ENCODE measurements around the gene DPP10.
"Not testable (repeated sequence)": the region's sequence is repeated elsewhere in the genome, so short reads cannot be mapped to it uniquely, and the experiment has no call there.

The DPP10 gene

DNA sequence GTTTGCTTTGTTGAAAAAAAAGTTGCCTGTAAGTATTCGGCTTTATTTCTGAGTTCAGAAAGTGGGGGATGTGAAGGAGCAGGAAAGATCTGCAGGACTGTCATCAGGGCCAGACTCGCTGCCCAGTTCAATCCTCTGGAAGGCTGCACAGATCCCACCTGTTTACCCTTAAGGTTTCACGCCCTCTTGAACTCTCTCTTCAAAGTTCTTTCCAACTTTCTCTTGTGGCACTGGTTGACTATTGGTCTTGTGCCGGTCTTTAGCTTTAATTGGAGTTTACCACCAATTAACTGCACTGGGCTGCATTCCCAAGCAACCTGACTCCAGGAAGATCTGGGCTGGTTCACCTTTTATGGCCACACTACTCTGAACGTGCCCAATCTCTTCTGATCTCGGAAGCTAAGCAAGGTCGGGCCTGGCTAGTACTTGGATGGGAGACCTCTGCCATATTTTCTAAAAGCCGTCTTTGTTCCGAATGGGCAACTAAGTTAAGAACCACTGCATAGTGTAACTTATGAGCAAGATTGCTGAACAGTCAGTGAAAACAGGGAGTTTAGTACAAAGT, 495.0 kb downstream of the DPP10 start:
- WGBS, 2 experiments (ENCODE audit: insufficient coverage in 2 of 2), result 82 to 86% methylated on average over 7 to 8 of the region's 9 CpGs
- no peaks in the 10 kb centered on the region for H3K36me3 ChIP-seq (ENCODE audit: control insufficient read depth, insufficient read depth, low read length)

DNA sequence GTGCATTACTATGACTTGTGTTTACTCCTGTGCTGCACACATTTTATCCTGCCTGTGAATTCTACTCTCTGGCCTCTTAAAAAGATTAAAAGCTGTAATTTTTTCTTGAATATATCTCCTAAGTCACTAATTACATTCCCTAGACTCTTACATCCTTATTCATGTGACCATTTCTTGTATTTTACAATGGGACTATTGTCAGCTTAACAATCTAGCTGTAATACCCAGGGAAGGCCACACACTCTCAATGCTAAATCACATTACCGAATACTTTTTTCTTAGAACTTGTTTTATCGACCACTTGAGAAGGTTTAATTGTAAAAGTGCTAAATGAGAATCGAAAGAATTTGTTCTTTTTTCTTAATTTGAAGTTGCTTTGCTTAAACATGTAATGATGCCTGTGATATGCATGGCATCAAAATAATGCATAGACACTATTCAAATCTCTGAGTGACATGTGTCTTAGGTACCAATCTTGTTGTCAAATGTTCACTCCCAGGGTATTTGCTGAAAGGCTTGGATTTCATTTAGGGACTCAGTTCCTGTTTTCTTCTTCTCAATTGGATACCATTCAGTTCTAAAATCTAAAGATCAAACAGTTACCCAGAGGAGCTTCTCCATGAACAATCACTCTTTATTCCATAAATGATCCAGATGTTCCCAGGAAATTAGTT, 498.5 kb downstream of the DPP10 start:
- WGBS, 2 experiments (ENCODE audit: insufficient coverage in 2 of 2), result no CpG with 5 or more reads among the region's 3 CpGs
- H3K4me3 ChIP-seq (ENCODE audit: extremely low read depth, insufficient read depth, low read length, poor library complexity, severe bottlenecking), result no peak overlapping the region
- no peaks in the 10 kb centered on the region for H3K36me3 ChIP-seq (ENCODE audit: control insufficient read depth, insufficient read depth, low read length)
- H3K27ac ChIP-seq (ENCODE audit: low read depth, low read length, severe bottlenecking), result no peak overlapping the region
- H3K9me3 ChIP-seq (ENCODE audit: control insufficient read depth, low read length), result no peaks in the 10 kb centered on the region
- no peaks in the 10 kb centered on the region for H3K4me1 ChIP-seq (ENCODE audit: control insufficient read depth, insufficient read depth, low read length, poor library complexity, severe bottlenecking)

More for the DNA sequence above, 495.0 kb downstream of the DPP10 start:
- no peaks in the 10 kb centered on the region for H3K9me3 ChIP-seq (ENCODE audit: control insufficient read depth, low read length)
- H3K27ac ChIP-seq (ENCODE audit: low read depth, low read length, severe bottlenecking), result no peak overlapping the region
- H3K4me1 ChIP-seq (ENCODE audit: control insufficient read depth, insufficient read depth, low read length, poor library complexity, severe bottlenecking), result no peaks in the 10 kb centered on the region
- H3K4me3 ChIP-seq (ENCODE audit: extremely low read depth, insufficient read depth, low read length, poor library complexity, severe bottlenecking), result no peak overlapping the region

DNA sequence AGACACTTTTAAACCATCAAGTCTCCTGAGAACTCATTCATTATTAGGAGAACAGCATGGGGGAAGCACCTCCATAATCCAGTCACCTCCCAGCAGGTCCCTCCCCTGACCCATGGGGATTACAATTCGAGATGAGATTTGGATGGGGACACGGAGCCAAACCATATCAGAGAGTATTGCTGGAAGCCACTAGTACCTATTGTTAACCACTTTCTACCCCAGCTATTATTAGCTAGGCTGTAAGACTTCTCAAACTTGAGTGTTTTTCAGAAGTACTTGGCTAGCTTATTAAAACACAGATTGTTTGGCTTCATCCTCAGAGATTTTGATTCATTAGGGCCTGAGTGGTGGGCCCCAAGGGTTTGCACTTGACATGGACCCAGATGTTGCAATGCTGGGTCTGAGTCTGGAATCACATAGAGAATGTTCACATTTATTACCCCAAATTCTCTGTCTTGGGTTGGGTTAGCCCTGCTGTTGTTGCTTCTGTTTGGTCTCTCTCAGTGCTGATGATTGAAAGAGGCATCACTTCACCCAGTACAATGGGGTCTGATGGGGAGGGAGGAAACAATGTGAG, 506.9 kb downstream of the DPP10 start:
- Histone ChIP-seq H3K27ac (ENCODE audit: low read depth, low read length, severe bottlenecking) (no peak overlapping the region), H3K4me3 (ENCODE audit: extremely low read depth, insufficient read depth, low read length, poor library complexity, severe bottlenecking) (no peak overlapping the region), H3K9me3 (ENCODE audit: control insufficient read depth, low read length) (no peaks in the 10 kb centered on the region), H3K4me1 (ENCODE audit: control insufficient read depth, insufficient read depth, low read length, poor library complexity, severe bottlenecking) (no peaks in the 10 kb centered on the region), H3K36me3 (ENCODE audit: control insufficient read depth, insufficient read depth, low read length) (no peaks in the 10 kb centered on the region)
- WGBS, 2 experiments (ENCODE audit: insufficient coverage in 2 of 2), result 86% methylated on average over 1 of the region's 2 CpGs; no CpG with 5 or more reads in 1 of the 2 experiments

DNA sequence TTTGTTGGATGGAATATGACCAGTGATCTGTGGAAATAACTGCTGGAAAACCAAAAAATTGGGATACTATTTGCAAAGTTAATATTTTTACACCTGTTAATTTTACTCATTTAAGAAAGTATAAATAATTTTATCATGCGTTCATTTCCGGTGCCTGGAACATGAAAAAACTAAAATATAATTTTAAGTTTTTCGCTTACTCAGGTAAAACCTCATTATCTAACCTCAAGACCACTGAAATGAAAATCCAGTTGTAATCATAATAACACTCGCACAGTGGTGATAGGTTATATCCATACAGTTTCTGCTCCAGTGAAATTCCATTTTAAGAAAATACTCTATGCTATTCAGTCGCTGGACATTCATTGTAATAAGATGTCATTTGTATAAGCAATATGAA, 517.9 kb downstream of the DPP10 start:
- 80 to 100% methylated on average over 1 of the region's 5 CpGs for WGBS, 2 experiments (ENCODE audit: insufficient coverage in 2 of 2)
- H3K4me3 ChIP-seq (ENCODE audit: extremely low read depth, insufficient read depth, low read length, poor library complexity, severe bottlenecking), result no peak overlapping the region
- no peak overlapping the region for H3K27ac ChIP-seq (ENCODE audit: low read depth, low read length, severe bottlenecking)
- H3K36me3 ChIP-seq (ENCODE audit: control insufficient read depth, insufficient read depth, low read length), result no peaks in the 10 kb centered on the region
- no peaks in the 10 kb centered on the region for H3K9me3 ChIP-seq (ENCODE audit: control insufficient read depth, low read length)
- H3K4me1 ChIP-seq (ENCODE audit: control insufficient read depth, insufficient read depth, low read length, poor library complexity, severe bottlenecking), result no peaks in the 10 kb centered on the region

DNA sequence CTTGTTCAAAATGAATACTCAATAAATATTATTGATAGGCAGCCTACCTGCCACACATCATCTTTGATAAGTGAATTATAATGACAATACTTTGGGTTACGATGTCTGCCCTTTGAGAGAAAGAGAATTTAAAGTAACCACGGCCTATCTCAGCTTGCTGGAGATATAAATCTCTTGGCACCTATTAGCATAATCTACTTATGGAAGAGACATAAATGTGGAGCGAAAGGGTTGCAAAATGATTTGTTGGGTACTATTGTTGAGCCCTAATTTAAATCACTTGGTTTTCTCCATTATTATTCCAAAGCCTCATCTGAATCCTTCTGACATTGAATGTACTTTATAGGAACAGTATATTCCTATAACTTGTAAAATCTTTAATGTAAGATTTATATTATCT, 520.1 kb downstream of the DPP10 start:
- no peaks in the 10 kb centered on the region for H3K4me1 ChIP-seq (ENCODE audit: control insufficient read depth, insufficient read depth, low read length, poor library complexity, severe bottlenecking)
- no peaks in the 10 kb centered on the region for H3K9me3 ChIP-seq (ENCODE audit: control insufficient read depth, low read length)
- no CpG with 5 or more reads among the region's 3 CpGs for WGBS, 2 experiments (ENCODE audit: insufficient coverage in 2 of 2)
- no peaks in the 10 kb centered on the region for H3K36me3 ChIP-seq (ENCODE audit: control insufficient read depth, insufficient read depth, low read length)
- H3K4me3 ChIP-seq (ENCODE audit: extremely low read depth, insufficient read depth, low read length, poor library complexity, severe bottlenecking), result no peak overlapping the region
- H3K27ac ChIP-seq (ENCODE audit: low read depth, low read length, severe bottlenecking), result no peak overlapping the region

DNA sequence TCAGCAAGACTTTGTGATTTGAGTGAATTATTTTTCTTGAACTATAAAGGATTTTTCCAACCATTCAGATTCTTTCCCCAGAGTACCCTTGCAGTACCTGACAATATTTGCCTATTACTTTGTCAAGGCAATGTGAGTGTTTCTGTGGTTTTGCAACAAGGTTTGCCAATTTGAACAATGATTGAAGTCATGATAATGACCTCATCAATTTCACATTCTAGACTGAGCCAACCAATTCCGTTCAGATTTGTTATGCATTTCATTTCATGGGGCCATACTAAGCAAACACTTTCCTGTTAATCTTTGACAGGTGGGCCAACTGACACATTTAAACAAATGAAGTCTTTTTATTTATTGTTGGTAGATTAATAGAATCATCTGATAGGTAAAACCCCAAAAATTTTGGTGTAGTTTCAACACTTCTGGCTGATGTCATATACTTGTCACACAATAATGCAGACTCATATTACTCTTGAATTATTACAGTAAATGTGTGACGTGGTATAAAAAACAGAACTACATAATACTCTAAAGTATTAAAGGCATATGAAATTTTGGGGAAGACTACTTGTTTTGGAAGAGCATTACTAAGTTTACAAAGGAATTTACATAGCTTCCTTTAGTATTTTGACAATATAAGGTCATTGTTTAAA, 526.4 kb downstream of the DPP10 start:
- H3K4me3 ChIP-seq (ENCODE audit: extremely low read depth, insufficient read depth, low read length, poor library complexity, severe bottlenecking), result no peak overlapping the region
- WGBS, 2 experiments (ENCODE audit: insufficient coverage in 2 of 2), result no CpG with 5 or more reads among the region's 2 CpGs

DNA sequence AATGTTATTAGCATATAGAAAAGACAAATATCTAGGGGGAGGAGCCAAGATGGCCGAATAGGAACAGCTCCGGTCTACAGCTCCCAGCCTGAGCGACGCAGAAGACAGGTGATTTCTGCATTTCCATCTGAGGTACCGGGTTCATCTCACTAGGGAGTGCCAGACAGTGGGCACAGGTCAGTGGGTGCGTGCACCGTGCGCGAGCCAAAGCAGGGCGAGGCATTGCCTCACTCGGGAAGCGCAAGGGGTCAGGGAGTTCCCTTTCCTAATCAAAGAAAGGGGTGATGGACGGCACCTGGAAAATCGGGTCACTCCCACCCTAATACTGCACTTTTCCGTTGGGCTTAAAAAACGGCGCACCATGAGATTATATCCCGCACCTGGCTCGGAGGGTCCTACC, 561.9 kb downstream of the DPP10 start:
- H3K27ac ChIP-seq (ENCODE audit: low read depth, low read length, severe bottlenecking), result not testable (repeated sequence)

More for the DNA sequence above, 526.4 kb downstream of the DPP10 start:
- Histone ChIP-seq H3K9me3 (ENCODE audit: control insufficient read depth, low read length) (no peaks in the 10 kb centered on the region), H3K36me3 (ENCODE audit: control insufficient read depth, insufficient read depth, low read length) (no peaks in the 10 kb centered on the region), H3K27ac (ENCODE audit: low read depth, low read length, severe bottlenecking) (no peak overlapping the region), H3K4me1 (ENCODE audit: control insufficient read depth, insufficient read depth, low read length, poor library complexity, severe bottlenecking) (no peaks in the 10 kb centered on the region)

DNA sequence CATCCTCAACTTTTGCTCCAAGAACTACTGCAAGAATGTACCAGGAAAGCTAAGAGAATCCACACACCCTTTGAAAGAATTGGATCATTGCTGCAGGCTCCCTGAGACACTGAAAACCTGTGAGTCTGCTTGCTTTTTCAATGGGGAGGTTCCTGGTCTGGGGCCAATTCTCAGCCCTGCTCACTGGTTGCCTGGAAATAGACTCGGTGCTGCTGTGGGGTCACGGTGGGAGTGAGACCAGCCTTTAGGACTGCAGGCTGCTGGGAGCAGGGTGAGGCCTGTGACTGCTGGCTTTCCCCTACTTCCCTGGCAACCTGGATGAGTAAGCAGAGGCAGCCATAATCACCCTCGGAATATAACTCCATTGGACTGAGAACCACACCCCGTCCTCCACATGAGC, 569.3 kb downstream of the DPP10 start:
- Histone ChIP-seq H3K36me3 (ENCODE audit: control insufficient read depth, insufficient read depth, low read length) (no peaks in the 10 kb centered on the region), H3K9me3 (ENCODE audit: control insufficient read depth, low read length) (no peaks in the 10 kb centered on the region)
- 96 to 100% methylated on average over 4 of the region's 4 CpGs for WGBS, 2 experiments (ENCODE audit: insufficient coverage in 2 of 2)

More for the DNA sequence above, 561.9 kb downstream of the DPP10 start:
- H3K4me1 ChIP-seq (ENCODE audit: control insufficient read depth, insufficient read depth, low read length, poor library complexity, severe bottlenecking); H3K4me3 ChIP-seq (ENCODE audit: extremely low read depth, insufficient read depth, low read length, poor library complexity, severe bottlenecking); H3K36me3 ChIP-seq (ENCODE audit: control insufficient read depth, insufficient read depth, low read length); H3K9me3 ChIP-seq (ENCODE audit: control insufficient read depth, low read length): not testable (repeated sequence)
- 80 to 91% methylated on average over 1 to 5 of the region's 19 CpGs for WGBS, 2 experiments (ENCODE audit: insufficient coverage in 2 of 2)

DNA sequence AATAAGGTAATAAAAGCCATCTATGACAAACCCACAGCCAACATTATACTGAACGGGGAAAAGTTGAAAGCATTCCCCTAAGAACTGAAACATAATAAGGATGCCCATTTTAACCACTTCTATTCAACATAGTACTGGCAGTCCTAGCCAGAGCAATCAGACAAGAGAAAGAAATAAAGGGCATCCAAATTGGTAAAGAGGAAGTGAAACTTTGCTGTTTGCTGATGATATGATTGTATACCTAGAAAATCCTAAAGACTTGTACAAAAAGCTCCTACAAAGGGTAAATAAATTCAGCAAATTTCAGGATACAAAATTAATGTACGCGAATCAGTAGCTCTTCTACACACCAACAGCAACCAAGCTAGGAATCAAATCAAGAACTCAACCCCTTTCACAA, 579.6 kb downstream of the DPP10 start:
- WGBS, 2 experiments (ENCODE audit: insufficient coverage in 2 of 2), result 100% methylated on average over 2 of the region's 3 CpGs; no CpG with 5 or more reads in 1 of the 2 experiments
- H3K4me1 ChIP-seq (ENCODE audit: control insufficient read depth, insufficient read depth, low read length, poor library complexity, severe bottlenecking); H3K9me3 ChIP-seq (ENCODE audit: control insufficient read depth, low read length): not testable (repeated sequence)

More for the DNA sequence above, 569.3 kb downstream of the DPP10 start:
- Histone ChIP-seq H3K4me1 (ENCODE audit: control insufficient read depth, insufficient read depth, low read length, poor library complexity, severe bottlenecking) (no peaks in the 10 kb centered on the region), H3K4me3 (ENCODE audit: extremely low read depth, insufficient read depth, low read length, poor library complexity, severe bottlenecking) (no peak overlapping the region), H3K27ac (ENCODE audit: low read depth, low read length, severe bottlenecking) (no peak overlapping the region)

DNA sequence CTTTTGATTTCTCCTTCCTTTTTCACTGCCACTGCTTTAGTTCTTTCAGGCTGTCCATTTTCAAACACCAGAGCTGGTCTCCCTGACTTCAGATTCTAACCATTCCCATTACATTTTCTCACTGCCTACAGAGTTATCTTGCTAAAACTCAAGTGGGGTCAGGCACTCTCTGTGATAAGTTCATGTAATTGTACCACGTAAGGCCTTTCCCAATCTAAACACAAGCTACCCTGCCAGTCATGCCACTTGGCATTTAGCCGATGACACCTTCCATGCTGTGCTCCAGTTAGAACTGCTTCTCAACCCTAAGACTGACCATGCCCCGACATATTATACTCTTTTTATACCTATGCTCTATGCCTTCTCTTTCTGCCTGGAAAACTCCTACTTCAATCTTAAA, 592.4 kb downstream of the DPP10 start:
- Histone ChIP-seq H3K27ac (ENCODE audit: low read depth, low read length, severe bottlenecking) (no peak overlapping the region), H3K4me3 (ENCODE audit: extremely low read depth, insufficient read depth, low read length, poor library complexity, severe bottlenecking) (no peak overlapping the region), H3K4me1 (ENCODE audit: control insufficient read depth, insufficient read depth, low read length, poor library complexity, severe bottlenecking) (no peaks in the 10 kb centered on the region), H3K9me3 (ENCODE audit: control insufficient read depth, low read length) (no peaks in the 10 kb centered on the region), H3K36me3 (ENCODE audit: control insufficient read depth, insufficient read depth, low read length) (no peaks in the 10 kb centered on the region)
- WGBS, 2 experiments (ENCODE audit: insufficient coverage in 2 of 2), result 77 to 82% methylated on average over 3 of the region's 3 CpGs

More for the DNA sequence above, 579.6 kb downstream of the DPP10 start:
- H3K27ac ChIP-seq (ENCODE audit: low read depth, low read length, severe bottlenecking); H3K4me3 ChIP-seq (ENCODE audit: extremely low read depth, insufficient read depth, low read length, poor library complexity, severe bottlenecking); H3K36me3 ChIP-seq (ENCODE audit: control insufficient read depth, insufficient read depth, low read length): not testable (repeated sequence)
